ENCODE results near the gene DOCK4. TPM values are rescaled to one million over a fixed set of nuclear protein-coding genes. Genes with fewer than 3 reads are reported as not detected.

Gene DOCK4
- total RNA-seq, 6 experiments from 2014 or later: 9.4 to 29.9 (median 22.8) TPM

GRCh38 chr7:112121318-112121717 is 84.9 kb downstream of the DOCK4 start:
- Histone ChIP-seq H3K27me3 (no peaks in the 10 kb centered on the region), H3K27ac (peak overlapping the region in 1 of 3 donors; percentile 20), H3K4me1 (peaks cover 0 to 12% (median 0%) of the 10 kb centered on the region in 4 donors), H3K9me3 (no peaks in the 10 kb centered on the region), H3K4me3 (no peak overlapping the region), H3K36me3 (no peaks in the 10 kb centered on the region)
- no peak for TF ChIP-seq CTCF (IDR thresholded peaks at IDR 0.05)
- intact Hi-C loops (cut with DNase I): no loop called here
- DNase-seq: no peak
- peak in 2 of 4 donors; percentile 27 to 59 for ATAC-seq
- 58% methylated on average over 3 of the region's 3 CpGs for WGBS (ENCODE audit: insufficient coverage, low coverage, low lambda C conversion rate, missing lambda C conversion rate)

GRCh38 chr7:112120696-112121217 is 85.4 kb downstream of the DOCK4 start:
- Histone ChIP-seq H3K27me3 (no peaks in the 10 kb centered on the region), H3K36me3 (no peaks in the 10 kb centered on the region), H3K27ac (no peak overlapping the region), H3K4me1 (peaks cover 0 to 12% (median 0%) of the 10 kb centered on the region in 4 donors), H3K9me3 (no peaks in the 10 kb centered on the region), H3K4me3 (no peak overlapping the region)
- DNase-seq: no peak
- WGBS (ENCODE audit: insufficient coverage, low coverage, low lambda C conversion rate, missing lambda C conversion rate): 80% methylated on average over 1 of the region's 1 CpG
- ATAC-seq: no peak
- intact Hi-C loops (cut with DNase I): no loop called here
- no peak for TF ChIP-seq CTCF (IDR thresholded peaks at IDR 0.05)

GRCh38 chr7:112118581-112119566 is 87.3 kb downstream of the DOCK4 start:
- Histone ChIP-seq H3K27ac (no peak overlapping the region), H3K4me3 (no peak overlapping the region), H3K36me3 (no peaks in the 10 kb centered on the region), H3K4me1 (peaks cover 0 to 13% (median 0%) of the 10 kb centered on the region in 4 donors), H3K9me3 (no peaks in the 10 kb centered on the region), H3K27me3 (no peaks in the 10 kb centered on the region)
- TF ChIP-seq CTCF (IDR thresholded peaks at IDR 0.05) (no peak), POLR2A (IDR thresholded peaks at IDR 0.05) (no peak)
- 84% methylated on average over 8 of the region's 9 CpGs for WGBS (ENCODE audit: insufficient coverage, low coverage, low lambda C conversion rate, missing lambda C conversion rate)
- intact Hi-C loops (cut with DNase I): no loop called here
- no peak for DNase-seq
- ATAC-seq: no peak

GRCh38 chr7:112116894-112117293 is 89.3 kb downstream of the DOCK4 start:
- H3K4me1 ChIP-seq: peaks cover 0 to 26% (median 5%) of the 10 kb centered on the region in 4 donors
- TF ChIP-seq POLR2A (IDR thresholded peaks at IDR 0.05) (no peak), CTCF (IDR thresholded peaks at IDR 0.05) (no peak)
- H3K27ac ChIP-seq: no peak overlapping the region
- 54% methylated on average over 1 of the region's 1 CpG for WGBS (ENCODE audit: insufficient coverage, low coverage, low lambda C conversion rate, missing lambda C conversion rate)
- no peak for DNase-seq
- H3K9me3 ChIP-seq: no peaks in the 10 kb centered on the region
- no peaks in the 10 kb centered on the region for H3K27me3 ChIP-seq
- H3K4me3 ChIP-seq: no peak overlapping the region
- H3K36me3 ChIP-seq: no peaks in the 10 kb centered on the region
- intact Hi-C loops (cut with DNase I): no loop called here
- no peak for ATAC-seq
